Urinary bladder (tissue), 4 donors: Measurements from ENCODE around the gene TRIM7. TPM values are rescaled to one million over a fixed set of nuclear protein-coding genes. Genes with fewer than 3 reads are reported as not detected.
A peak's percentile ranks its signal among the peaks of the same experiment; 100 is the strongest.

ENCODE experiments used
- DNase-seq: peaks from one replicate; pipeline ENCODE4 v3.0.0-alpha.2; 2015; ENCODE audit errors: extremely low spot score
- H3K27ac ChIP-seq: one replicate; pipeline ENCODE4 v1.5.1; 2013; ENCODE audit warnings: low read depth, mild to moderate bottlenecking, moderate library complexity
- H3K36me3 ChIP-seq: one replicate; pipeline ENCODE4 v1.6.1; 2013; ENCODE audit warnings: mild to moderate bottlenecking, moderate library complexity; ENCODE audit not compliant: insufficient read depth
- H3K4me1 ChIP-seq: one replicate; pipeline ENCODE4 v1.6.1; 2013; ENCODE audit warnings: mild to moderate bottlenecking, moderate library complexity; ENCODE audit not compliant: insufficient read depth
- H3K4me3 ChIP-seq: one replicate; pipeline ENCODE4 v1.5.1; 2013; ENCODE audit warnings: low read depth, low read length
- WGBS: extraction: QIAGEN DNeasy Blood & Tissue Kit; methylation state at CpG from one replicate; pipeline ENCODE4 v1.1.7; 2013; 5-methylcytosine and 5-hydroxymethylcytosine counted together
- polyA plus RNA-seq: library from polyadenylated mRNA; stranded (reverse); fragments of 200-250 nt; gene quantifications from one replicate; pipeline ENCODE4 v1.2.3, GENCODE V29; 2013
- total RNA-seq: library from RNA; depleted of rRNA; stranded (reverse); fragments of >200 nt; gene quantifications from one replicate; pipeline ENCODE4 v1.2.3, GENCODE V29; 2014
- donor health status: healthy with polysubstance abuse.
- donor health status: healthy.

Gene TRIM7
- total and polyA plus RNA-seq, 2 donors = 1.2 to 3.7 TPM

DNA sequence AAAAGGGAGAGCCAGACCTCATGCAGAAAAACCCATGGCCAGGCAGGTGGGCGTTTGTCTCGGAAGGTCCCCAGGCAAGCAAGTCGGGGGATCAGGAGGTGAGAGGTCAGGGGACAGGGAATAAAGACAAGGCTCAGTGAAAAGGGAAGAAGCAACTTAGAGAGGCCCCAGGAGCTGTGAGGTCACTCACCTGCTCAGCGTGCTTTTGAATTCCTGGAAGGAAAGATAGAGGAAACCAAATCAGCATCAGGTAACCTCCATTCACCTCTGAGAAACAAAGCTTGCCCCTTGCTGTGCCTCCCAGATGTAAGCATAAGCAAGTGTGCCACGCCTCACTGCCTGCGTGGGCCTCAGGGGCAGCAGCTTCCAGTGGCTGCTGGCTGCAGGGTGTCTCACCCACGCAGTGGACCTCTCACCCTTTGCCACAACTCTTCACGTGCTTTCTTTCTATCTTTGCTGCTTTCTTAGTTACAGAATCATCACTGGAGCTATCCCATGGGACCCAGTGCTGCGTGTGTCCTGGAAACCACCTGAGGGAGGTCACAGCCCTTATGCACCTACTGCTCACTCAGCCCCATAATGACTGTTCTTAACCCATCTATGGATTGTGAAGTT, 6.0 kb downstream of the TRIM7 start:
- Histone ChIP-seq H3K4me1 (peaks cover 3% of the 10 kb centered on the region), H3K36me3 (no peaks in the 10 kb centered on the region), H3K4me3 (no peak overlapping the region), H3K27ac (no peak overlapping the region)
- DNase-seq = no peak
- 48% methylated on average over 9 of the region's 9 CpGs for WGBS

DNA sequence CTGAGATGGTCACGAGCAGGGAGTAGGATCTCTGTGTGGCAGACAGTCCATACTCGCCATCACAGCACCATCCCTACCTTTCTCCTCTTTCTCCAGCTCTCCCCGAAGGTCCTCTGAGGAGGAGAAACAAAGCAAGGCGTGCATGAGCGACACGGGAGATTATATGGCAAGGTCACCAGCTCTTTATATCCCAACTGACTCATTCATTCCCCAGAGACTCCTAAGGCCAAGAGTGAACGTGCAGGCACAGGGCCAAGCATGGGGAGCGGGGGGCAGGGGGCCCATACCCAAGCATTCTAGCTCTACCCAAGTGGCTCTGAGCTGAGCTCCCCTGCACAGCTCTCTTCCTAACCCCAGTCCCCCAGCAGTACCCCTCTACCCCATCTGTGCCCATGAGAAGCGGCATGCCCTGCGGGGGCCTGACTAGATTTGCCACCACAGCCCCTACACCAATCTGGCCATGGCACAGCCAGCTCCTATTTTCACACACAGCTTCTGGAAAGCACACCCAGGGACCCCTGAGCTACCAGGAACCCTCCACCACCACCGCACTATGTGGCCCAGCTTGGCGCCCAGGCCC, 6.8 kb downstream of the TRIM7 start:
- H3K36me3 ChIP-seq = no peaks in the 10 kb centered on the region
- H3K27ac ChIP-seq = no peak overlapping the region
- no peak for DNase-seq
- no peak overlapping the region for H3K4me3 ChIP-seq
- 81% methylated on average over 12 of the region's 12 CpGs for WGBS
- H3K4me1 ChIP-seq = no peaks in the 10 kb centered on the region

DNA sequence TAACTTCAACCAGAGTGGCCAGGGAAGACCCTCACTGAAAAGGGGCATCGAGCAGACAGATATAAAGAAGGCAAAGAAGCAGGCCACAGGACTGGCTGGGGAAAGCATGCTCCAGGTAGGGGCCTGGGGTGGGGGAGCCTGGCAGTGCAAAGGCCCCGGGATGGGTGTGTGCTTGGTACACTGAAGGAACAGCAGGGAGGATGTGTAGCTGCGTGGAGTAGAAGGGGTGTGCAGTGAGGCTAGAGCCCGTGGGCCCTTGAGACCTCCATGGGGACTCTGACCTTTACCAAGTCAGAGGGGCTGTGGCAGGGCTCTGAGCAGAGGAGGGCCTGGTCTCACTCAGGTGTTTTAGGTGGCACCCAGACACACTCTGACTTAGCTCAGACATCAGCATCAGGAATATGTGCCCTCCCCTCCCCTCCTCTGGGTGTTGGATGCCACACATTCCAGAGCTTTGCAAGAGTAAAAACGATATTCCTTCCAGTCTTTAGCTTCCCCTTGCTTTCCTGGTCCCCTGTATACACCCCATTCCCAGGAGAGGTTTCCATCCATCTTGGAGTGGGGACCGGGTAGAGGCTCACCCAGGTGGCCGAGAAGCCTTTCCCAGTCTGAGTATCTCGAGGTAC, 7.6 kb downstream of the TRIM7 start:
- 74% methylated on average over 8 of the region's 8 CpGs for WGBS
- H3K36me3 ChIP-seq = no peaks in the 10 kb centered on the region
- H3K4me3 ChIP-seq = no peak overlapping the region
- no peaks in the 10 kb centered on the region for H3K4me1 ChIP-seq
- DNase-seq = no peak
- no peak overlapping the region for H3K27ac ChIP-seq

DNA sequence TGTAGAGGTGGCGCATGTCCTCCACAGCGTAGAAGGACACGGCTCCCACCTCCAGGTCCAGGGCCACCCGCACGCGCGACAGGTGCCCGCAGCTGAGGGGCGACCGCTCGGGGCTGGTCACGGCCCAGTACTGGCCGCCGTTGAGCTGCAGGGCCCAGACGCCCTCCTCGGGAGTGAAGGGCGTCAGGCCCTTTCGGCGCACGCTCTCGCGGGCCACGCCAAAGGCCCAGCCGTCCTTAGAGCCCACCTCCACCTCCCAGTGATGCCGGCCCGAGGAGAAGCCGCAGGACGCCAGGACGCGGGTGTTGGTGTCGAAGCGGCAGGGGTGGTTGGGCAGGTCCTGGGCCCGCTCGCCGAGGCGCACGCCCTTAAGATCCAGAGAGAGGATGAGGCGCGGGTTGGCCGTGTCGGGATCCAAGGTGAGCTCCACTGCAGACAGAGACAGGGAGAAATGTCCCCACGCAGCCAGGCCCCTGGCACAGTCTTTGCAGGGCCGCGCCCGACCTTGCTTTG, 9.7 kb downstream of the TRIM7 start:
- DNase-seq = no peak
- Histone ChIP-seq H3K4me3 (no peak overlapping the region), H3K4me1 (no peaks in the 10 kb centered on the region), H3K36me3 (no peaks in the 10 kb centered on the region), H3K27ac (no peak overlapping the region)
- WGBS = 62% methylated on average over 45 of the region's 45 CpGs

DNA sequence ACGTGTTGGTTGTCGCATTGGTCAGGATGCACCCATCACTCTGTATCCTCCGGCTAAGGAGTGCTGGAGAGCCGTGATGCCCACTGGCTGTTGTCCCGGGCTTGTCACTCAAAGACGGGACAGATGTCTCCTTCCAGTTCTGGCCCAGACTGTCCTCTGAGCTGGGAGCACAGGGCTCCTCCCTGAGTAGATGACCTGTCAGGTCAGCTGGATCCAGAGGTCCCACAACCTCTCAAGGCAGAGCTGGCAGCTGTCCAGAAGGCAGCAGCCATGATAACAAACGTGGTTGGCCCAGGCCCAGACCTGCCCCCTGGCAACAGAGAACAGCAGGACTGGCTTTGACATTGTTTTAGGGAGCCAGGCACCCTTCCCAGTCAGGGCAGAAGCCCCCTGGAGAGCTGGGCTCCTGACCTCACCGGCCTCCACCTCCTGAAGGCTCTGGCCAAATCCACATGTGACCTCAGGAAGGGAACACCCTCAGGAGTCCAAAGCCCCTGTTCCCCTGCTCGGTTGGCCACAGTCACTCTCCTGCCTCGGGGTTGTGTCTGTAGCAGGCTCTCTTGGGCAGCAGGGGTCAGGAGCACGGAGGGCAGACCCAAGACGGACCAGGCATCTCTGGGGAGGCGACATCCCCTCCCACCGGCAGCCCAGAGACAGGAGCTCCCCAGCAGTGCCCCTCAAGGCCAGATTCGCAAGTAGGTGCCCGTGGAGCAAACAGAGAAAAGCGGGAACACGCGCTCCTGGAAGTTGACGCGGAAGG, 10.3 kb downstream of the TRIM7 start:
- Histone ChIP-seq H3K36me3 (no peaks in the 10 kb centered on the region), H3K4me3 (no peak overlapping the region), H3K27ac (no peak overlapping the region), H3K4me1 (no peaks in the 10 kb centered on the region)
- no peak for DNase-seq
- 67% methylated on average over 21 of the region's 21 CpGs for WGBS

DNA sequence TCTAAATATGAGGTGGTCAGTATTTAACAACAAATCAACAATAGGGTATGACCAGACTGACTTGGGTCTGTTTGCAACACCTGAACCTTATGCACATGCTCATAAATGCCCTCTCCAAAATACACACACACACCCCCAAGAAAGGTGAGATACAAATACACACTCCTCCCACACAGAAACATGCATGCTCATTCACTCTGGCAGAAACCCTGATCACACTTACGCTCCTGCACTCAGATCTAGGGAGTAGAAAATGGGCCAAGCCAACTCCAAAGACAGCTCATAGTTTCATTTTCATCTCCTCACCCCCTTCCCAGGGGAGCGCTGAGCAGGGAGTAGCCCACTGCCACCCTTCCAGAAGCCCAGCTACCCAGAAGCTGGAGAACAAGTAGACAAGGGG, 11.3 kb downstream of the TRIM7 start:
- DNase-seq = no peak
- Histone ChIP-seq H3K4me1 (no peaks in the 10 kb centered on the region), H3K36me3 (no peaks in the 10 kb centered on the region), H3K27ac (no peak overlapping the region), H3K4me3 (no peak overlapping the region)
- 41% methylated on average over 2 of the region's 2 CpGs for WGBS

DNA sequence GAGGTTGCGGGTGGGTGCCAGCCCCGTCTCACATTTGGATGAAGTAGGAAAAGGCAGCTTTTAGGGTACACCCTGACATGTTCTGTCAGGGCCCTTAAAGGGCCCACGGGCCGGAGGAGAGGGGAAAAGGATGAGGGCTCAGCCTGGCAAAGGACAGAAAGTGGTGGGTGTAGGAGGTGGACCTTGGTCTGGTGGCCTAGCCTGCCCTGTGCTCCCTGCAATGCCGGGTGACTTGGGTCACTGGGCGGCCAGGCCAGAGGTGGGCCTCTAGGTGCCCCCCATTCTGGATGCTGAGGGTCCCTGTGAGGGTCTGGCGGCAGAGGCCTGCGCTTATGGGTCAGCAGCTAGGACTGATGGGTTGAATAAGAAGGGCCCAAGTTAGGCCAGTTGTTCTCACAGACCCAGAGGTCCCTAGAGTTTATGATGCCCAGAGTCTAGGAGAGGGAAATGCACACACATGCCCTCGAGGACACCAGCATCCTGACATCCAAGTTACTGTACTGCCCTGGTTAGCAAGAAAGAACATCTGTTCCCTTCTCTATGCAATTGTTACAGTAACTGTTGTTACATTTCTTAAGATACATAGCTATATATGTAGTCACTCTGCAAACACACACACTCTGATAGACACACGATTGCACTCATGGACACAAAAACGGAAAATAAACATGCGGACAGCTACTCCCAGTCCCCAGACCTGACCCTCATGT, 12.5 kb downstream of the TRIM7 start:
- H3K4me1 ChIP-seq = no peaks in the 10 kb centered on the region
- 53% methylated on average over 12 of the region's 12 CpGs for WGBS
- H3K27ac ChIP-seq = no peak overlapping the region
- H3K36me3 ChIP-seq = no peaks in the 10 kb centered on the region
- no peak for DNase-seq
- H3K4me3 ChIP-seq = peak overlapping the region; percentile 66

DNA sequence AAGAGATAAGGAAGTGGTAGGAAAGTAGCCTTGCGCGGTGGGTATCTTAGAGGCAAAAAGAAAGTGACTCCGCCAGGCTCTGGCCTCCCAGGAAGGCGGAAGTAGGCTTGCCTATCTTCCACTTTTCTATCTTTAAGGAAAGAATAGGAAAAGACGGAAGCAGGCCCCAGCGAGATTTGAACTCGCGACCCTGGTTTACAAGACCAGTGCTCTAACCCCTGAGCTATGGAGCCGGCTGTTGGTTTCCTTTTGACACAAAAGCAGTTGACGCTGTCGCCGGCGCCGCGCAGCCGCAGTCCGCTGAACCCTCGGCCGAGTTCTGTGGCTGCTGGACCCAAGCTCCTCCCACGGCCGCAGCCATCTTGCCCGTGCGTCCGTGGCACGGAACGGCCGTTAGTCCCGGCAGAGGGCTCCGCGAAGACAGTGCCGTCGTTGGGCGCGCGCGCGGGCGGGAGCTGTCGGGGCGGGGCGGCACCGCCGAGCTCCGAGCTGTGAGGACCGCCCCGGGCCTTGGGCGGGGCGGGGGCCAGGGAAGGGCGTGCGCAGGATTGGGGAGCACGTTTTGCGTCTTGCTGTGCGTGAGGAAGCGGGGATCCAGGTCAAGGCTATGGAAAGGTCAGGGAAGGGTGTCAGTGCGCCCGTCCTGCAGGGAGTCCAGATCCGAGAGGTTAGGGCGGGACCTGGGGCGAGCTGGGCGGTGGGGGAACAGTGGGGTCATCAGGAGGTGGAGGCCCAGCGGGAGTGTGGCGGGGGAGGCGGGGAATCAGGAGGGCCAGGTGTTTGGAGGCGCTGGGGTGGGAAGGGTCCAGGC, 13.3 kb downstream of the TRIM7 start:
- Histone ChIP-seq H3K4me1 (no peaks in the 10 kb centered on the region), H3K27ac (peak overlapping the region; percentile 89), H3K4me3 (peak overlapping the region; percentile 66), H3K36me3 (no peaks in the 10 kb centered on the region)
- under 1% methylated on average over 64 of the region's 64 CpGs for whole genome bisulfite sequencing
- DNase-seq = peak; percentile 87

GRCh38 chr5:181190711-181191525, 14.1 kb downstream of the TRIM7 start:
- Histone ChIP-seq H3K4me3 (peak overlapping the region; percentile 47), H3K27ac (peak overlapping the region; percentile 65), H3K36me3 (no peaks in the 10 kb centered on the region), H3K4me1 (no peaks in the 10 kb centered on the region)
- under 1% methylated on average over 66 of the region's 66 CpGs for WGBS
- DNase-seq = no peak

- Histone ChIP-seq H3K4me1 (no peaks in the 10 kb centered on the region), H3K27ac (no peak overlapping the region), H3K4me3 (peak overlapping the region; percentile 47), H3K36me3 (no peaks in the 10 kb centered on the region)
- DNase-seq = no peak
- WGBS = under 1% methylated on average over 52 of the region's 52 CpGs
Measured at GRCh38 chr5:181189962-181190710, 14.9 kb downstream of the TRIM7 start.

GRCh38 chr5:181189363-181189961, 15.5 kb downstream of the TRIM7 start:
- H3K27ac ChIP-seq = no peak overlapping the region
- under 1% methylated on average over 41 of the region's 41 CpGs for WGBS
- no peak for DNase-seq
- H3K36me3 ChIP-seq = no peaks in the 10 kb centered on the region
- no peaks in the 10 kb centered on the region for H3K4me1 ChIP-seq
- H3K4me3 ChIP-seq = peak overlapping the region; percentile 47
